GM10266 (cell line): Measurements from ENCODE around the gene SUCLA2.

Experiments
- DNase-seq: peaks from one replicate; pipeline ENCODE4 v3.0.0; 2012; ENCODE audit errors: extremely low spot score
- CTCF ChIP-seq: IDR thresholded peaks from 2 replicates; pipeline ENCODE4 v1.5.1; 2012; ENCODE audit warnings: mild to moderate bottlenecking, low read depth; ENCODE audit not compliant: control insufficient read depth, insufficient read depth; ENCODE audit errors: missing control alignments

Gene SUCLA2

GRCh38 chr13:48001114-48001881, at the start of gene SUCLA2:
TSS of gene SUCLA2 (minus strand) at chr13:48001273. CDS start at chr13:48001269, 4 bp downstream.
- no peak for TF ChIP-seq CTCF
- peak; percentile 94 for DNase-seq

GRCh38 chr13:48050550-48050949, 49.5 kb upstream of the SUCLA2 start:
- no peak for TF ChIP-seq CTCF
- DNase-seq = no peak

GRCh38 chr13:48043789-48044503, 42.9 kb upstream of the SUCLA2 start:
- DNase-seq = no peak
- TF ChIP-seq CTCF = no peak

- TF ChIP-seq CTCF = no peak
- DNase-seq = no peak
These were observed 41.8 kb upstream of the SUCLA2 start for GRCh38 chr13:48042894-48043293.

GRCh38 chr13:48040896-48041295, 39.8 kb upstream of the SUCLA2 start:
- no peak for DNase-seq
- TF ChIP-seq CTCF = no peak

GRCh38 chr13:48040049-48040448, 39.0 kb upstream of the SUCLA2 start:
- DNase-seq = no peak
- no peak for TF ChIP-seq CTCF

- DNase-seq = peak; percentile 18
- TF ChIP-seq CTCF = no peak
These were observed 37.7 kb upstream of the SUCLA2 start for GRCh38 chr13:48038761-48039160.
